AG09309 (cell line): ENCODE measurements around the gene SNHG17.
"Not testable (repeated sequence)": the region's sequence is repeated elsewhere in the genome, so short reads cannot be mapped to it uniquely, and the experiment has no call there.

Experiments
- DNase-seq: peaks from one replicate; pipeline ENCODE4 v3.0.0-alpha.2; 2010; ENCODE audit warnings: low read depth
- H3K4me3 ChIP-seq: 2 replicates; pipeline ENCODE4 v1.5.1; 2011; ENCODE audit warnings: mild to moderate bottlenecking, low read depth, low read length, moderate library complexity; ENCODE audit not compliant: control insufficient read depth
- CTCF ChIP-seq: IDR thresholded peaks from 2 replicates; pipeline ENCODE4 v1.5.1; 2011; ENCODE audit warnings: mild to moderate bottlenecking, low read depth, low read length, inconsistent platforms; ENCODE audit not compliant: insufficient read depth, control insufficient read depth; ENCODE audit errors: missing control alignments

SNHG17 gene

GRCh38 chr20:38435555-38435939 lies 419 bp upstream of the SNHG17 start:
- DNase-seq: peak; percentile 59
- H3K4me3 ChIP-seq: no peak overlapping the region

DNA sequence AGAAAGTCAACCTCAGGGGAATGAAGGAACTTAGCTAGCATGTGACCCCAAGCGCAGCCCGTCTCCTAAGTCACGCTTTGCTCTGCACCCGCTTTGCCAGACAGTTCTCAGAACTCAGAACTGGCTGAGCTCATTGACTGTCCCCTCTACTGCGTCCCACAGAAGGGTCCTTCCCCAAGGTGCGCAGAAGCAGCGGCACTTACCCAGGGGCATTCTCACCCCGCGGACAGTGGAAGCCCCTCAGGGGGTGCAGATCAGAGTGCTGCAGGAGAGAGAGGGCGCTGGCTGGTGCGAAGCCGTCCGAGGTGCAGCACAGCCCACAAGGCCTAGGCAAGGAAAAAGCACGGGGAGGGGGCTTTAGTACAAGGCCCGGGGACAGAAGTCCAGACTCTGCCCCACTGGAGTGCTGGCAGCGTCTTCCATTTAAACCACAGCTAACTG lies 807 bp downstream of the SNHG17 start:
- H3K4me3 ChIP-seq: peak overlapping the region; percentile 83
- DNase-seq: no peak
- no peak for TF ChIP-seq CTCF

More at GRCh38 chr20:38435555-38435939, 419 bp upstream of the SNHG17 start:
- no peak for TF ChIP-seq CTCF

GRCh38 chr20:38433304-38433972 lies 1.7 kb downstream of the SNHG17 start:
- no peak for TF ChIP-seq CTCF
- no peak for DNase-seq
- H3K4me3 ChIP-seq: peak overlapping the region; percentile 83

DNA sequence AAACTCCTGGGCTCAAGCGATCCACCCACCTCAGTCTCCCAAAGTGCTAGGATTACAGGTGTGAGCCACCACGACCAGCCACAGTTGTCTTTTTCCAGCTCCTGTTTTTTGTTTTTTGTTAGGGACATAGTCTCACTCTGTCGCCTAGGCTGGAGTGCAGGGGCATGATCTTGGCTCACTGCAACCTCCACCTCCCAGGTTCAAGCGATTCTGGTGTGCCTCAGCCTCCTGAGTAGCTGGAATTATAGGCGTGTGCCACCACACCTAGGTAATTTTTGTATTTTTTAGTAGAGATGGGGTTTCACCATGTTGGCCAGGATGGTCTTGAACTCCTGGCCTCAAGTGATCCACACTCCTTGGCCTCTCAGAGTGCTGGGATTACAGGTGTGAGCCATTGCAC lies 2.3 kb downstream of the SNHG17 start:
- H3K4me3 ChIP-seq, DNase-seq: not testable (repeated sequence)

- TF ChIP-seq CTCF: no peak
- DNase-seq: no peak
- H3K4me3 ChIP-seq: no peak overlapping the region
These were observed 2.8 kb downstream of the SNHG17 start for GRCh38 chr20:38432292-38432691.

DNA sequence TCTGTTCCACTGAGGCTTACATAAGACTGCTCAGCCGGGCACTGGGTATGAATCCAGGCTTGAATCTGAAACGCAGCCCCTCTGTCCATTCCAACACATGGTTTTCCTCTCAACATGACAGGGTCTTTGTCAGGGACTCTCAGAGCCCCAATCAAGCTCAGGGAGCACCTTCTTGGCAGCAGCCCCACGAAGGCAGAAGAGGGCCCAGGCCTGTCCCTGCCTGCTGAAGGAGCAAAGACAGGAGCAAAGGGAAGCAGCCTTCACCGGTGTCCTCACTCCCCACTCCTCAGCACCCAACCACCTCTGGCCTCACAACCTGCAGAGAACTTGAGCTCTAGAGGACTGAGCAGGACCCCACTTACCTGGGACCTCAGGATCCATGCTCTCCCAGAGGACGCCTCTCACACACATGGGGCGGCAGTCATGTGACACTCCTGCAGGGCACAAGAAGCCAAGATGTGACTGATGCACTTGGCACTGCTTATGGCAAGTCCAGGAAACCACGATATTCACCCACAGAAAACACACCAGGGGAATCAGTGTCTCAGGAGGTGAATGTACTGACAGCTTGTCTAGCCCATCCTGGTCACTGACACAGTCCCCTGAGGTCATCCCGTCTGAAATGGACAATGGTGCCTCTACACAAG lies 4.3 kb downstream of the SNHG17 start:
- H3K4me3 ChIP-seq: no peak overlapping the region
- no peak for DNase-seq
- no peak for TF ChIP-seq CTCF

DNA sequence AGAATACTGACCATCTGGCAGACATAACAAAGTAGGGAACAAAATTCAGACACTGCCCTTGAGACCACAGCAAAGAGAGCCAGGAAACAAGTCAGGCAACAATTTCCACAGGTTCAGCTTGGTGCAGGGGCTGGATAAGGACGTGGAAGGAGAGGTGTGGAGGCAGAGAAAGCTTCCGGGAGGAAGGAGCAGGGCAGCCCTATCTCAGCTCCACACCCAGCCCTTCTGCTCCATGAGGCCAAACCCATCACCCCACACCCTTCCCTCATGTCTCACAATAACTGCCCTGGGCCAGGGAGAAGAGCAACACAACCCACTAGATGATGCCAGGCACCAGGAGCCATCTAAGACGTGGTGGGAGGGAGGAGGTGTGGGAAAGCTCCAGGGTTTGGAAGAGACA lies 5.8 kb downstream of the SNHG17 start:
- DNase-seq: no peak
- no peak overlapping the region for H3K4me3 ChIP-seq
- no peak for TF ChIP-seq CTCF
